Osteocyte (in vitro differentiated cells): Measurements from ENCODE around the gene DELE1. TPM values are rescaled to one million over a fixed set of nuclear protein-coding genes. Genes with fewer than 3 reads are reported as not detected.

ENCODE experiments used
- DNase-seq: peaks from one replicate; pipeline ENCODE4 v3.0.0; 2021; ENCODE audit warnings: mixed read lengths; ENCODE audit not compliant: unreplicated experiment; ENCODE audit errors: extremely low spot score
- H3K27ac Mint-ChIP-seq: one replicate; pipeline ENCODE4 v1.8.0; 2021; ENCODE audit warnings: mild to moderate bottlenecking, mixed read lengths; ENCODE audit not compliant: unreplicated experiment
- H3K27me3 Mint-ChIP-seq: one replicate; pipeline ENCODE4 v1.8.0; 2021; ENCODE audit warnings: mixed read lengths; ENCODE audit not compliant: unreplicated experiment
- H3K36me3 Mint-ChIP-seq: one replicate; pipeline ENCODE4 v1.8.0; 2021; ENCODE audit warnings: mixed read lengths; ENCODE audit not compliant: unreplicated experiment
- H3K4me1 Mint-ChIP-seq: one replicate; pipeline ENCODE4 v1.8.0; 2021; ENCODE audit warnings: mixed read lengths; ENCODE audit not compliant: unreplicated experiment
- H3K4me3 Mint-ChIP-seq: one replicate; pipeline ENCODE4 v1.8.0; 2021; ENCODE audit warnings: mild to moderate bottlenecking, moderate library complexity, mixed read lengths; ENCODE audit not compliant: unreplicated experiment
- H3K9me3 Mint-ChIP-seq: one replicate; pipeline ENCODE4 v1.8.0; 2021; ENCODE audit warnings: mixed read lengths; ENCODE audit not compliant: unreplicated experiment
- CTCF ChIP-seq: fragments of 200-600 bp; sonication (generic); IDR thresholded peaks from 2 replicates; pipeline ENCODE4 v1.5.0; 2021; ENCODE audit warnings: antibody characterized with exemption, mild to moderate bottlenecking, moderate library complexity
- total RNA-seq: library from RNA; stranded (reverse); gene quantifications from 2 replicates; pipeline ENCODE4 v1.2.1, GENCODE V29; 2021

Gene DELE1
- total RNA-seq, 1 donor from 2014 or later: 64.1 TPM

GRCh38 chr5:141958113-141958512 lies 34.4 kb downstream of the DELE1 start, which contains the start of gene PCDH12:
TSS of gene PCDH12 (minus strand) at chr5:141958202. CDS start at chr5:141957851, 351 bp downstream.
- no peaks in the 10 kb centered on the region for H3K27me3 Mint-ChIP-seq
- H3K4me3 Mint-ChIP-seq: no peak within 1 kb of the TSS
- no peak within 1 kb of the TSS for H3K27ac Mint-ChIP-seq

GRCh38 chr5:141958546-141959172 lies 35.0 kb downstream of the DELE1 start:
- H3K4me1 Mint-ChIP-seq: peaks cover 5% of the 10 kb centered on the region
- no peaks in the 10 kb centered on the region for H3K36me3 Mint-ChIP-seq
- H3K27me3 Mint-ChIP-seq: no peaks in the 10 kb centered on the region
- H3K9me3 Mint-ChIP-seq: no peaks in the 10 kb centered on the region
- no peak overlapping the region for H3K4me3 Mint-ChIP-seq
- no peak for TF ChIP-seq CTCF
- no peak overlapping the region for H3K27ac Mint-ChIP-seq
- DNase-seq: no peak

More at GRCh38 chr5:141958113-141958512, 34.4 kb downstream of the DELE1 start, which contains the start of gene PCDH12:
- peak; percentile 73 for DNase-seq
- no peaks in the 10 kb centered on the region for H3K9me3 Mint-ChIP-seq
- no peaks in the 10 kb centered on the region for H3K36me3 Mint-ChIP-seq
- TF ChIP-seq CTCF: no peak
- peaks cover 5% of the 10 kb centered on the region for H3K4me1 Mint-ChIP-seq

- Mint-ChIP-seq H3K4me1 (peaks cover 5% of the 10 kb centered on the region), H3K27me3 (no peaks in the 10 kb centered on the region), H3K36me3 (no peaks in the 10 kb centered on the region), H3K27ac (no peak overlapping the region), H3K4me3 (no peak overlapping the region), H3K9me3 (no peaks in the 10 kb centered on the region)
- DNase-seq: no peak
- peak; percentile 14 for TF ChIP-seq CTCF
Measured at GRCh38 chr5:141960018-141960417, 36.3 kb downstream of the DELE1 start.

- Mint-ChIP-seq H3K36me3 (no peaks in the 10 kb centered on the region), H3K27ac (peak overlapping the region; percentile 35), H3K27me3 (no peaks in the 10 kb centered on the region), H3K9me3 (no peaks in the 10 kb centered on the region), H3K4me3 (no peak overlapping the region), H3K4me1 (peaks cover 5% of the 10 kb centered on the region)
- peak; percentile 93 for TF ChIP-seq CTCF
- DNase-seq: peak; percentile 94
Measured at GRCh38 chr5:141960449-141961323, 37.0 kb downstream of the DELE1 start.

- TF ChIP-seq CTCF: no peak
- Mint-ChIP-seq H3K4me3 (no peak overlapping the region), H3K27ac (no peak overlapping the region), H3K9me3 (no peaks in the 10 kb centered on the region), H3K27me3 (no peaks in the 10 kb centered on the region), H3K4me1 (peaks cover 5% of the 10 kb centered on the region), H3K36me3 (no peaks in the 10 kb centered on the region)
- DNase-seq: no peak
Measured at GRCh38 chr5:141961466-141961865, 37.8 kb downstream of the DELE1 start.
